Uterus (tissue), 4 donors: Measurements from ENCODE around the gene CASKIN1. TPM values are rescaled to one million over a fixed set of nuclear protein-coding genes. Genes with fewer than 3 reads are reported as not detected.
A peak's percentile ranks its signal among the peaks of the same experiment; 100 is the strongest.

Experiments used
- DNase-seq, 2 donors: peaks; one replicate each; pipeline ENCODE4 v3.0.0-alpha.2; 2019 to 2020
- H3K27ac ChIP-seq, 2 donors: fragments of 200-600 bp; sonication (generic); 1 replicate in 1 of 2; 2 replicates in 1 of 2; pipeline ENCODE4 v1.5.1; 2016 to 2018
- H3K27me3 ChIP-seq, 2 donors: fragments of 200-600 bp; sonication (generic); one replicate each; pipeline ENCODE4 v1.5.1; 2018 to 2019; ENCODE audit warnings: control low read depth in 1 of 2
- H3K36me3 ChIP-seq, 2 donors: fragments of 200-600 bp; sonication (generic); one replicate each; pipeline ENCODE4 v1.5.1; 2019; ENCODE audit warnings: control low read depth in 1 of 2
- H3K4me1 ChIP-seq, 2 donors: fragments of 200-600 bp; sonication (generic); one replicate each; pipeline ENCODE4 v1.5.1; 2018 to 2019; ENCODE audit warnings: control low read depth in 1 of 2
- H3K4me3 ChIP-seq, 2 donors: fragments of 200-600 bp; sonication (generic); 1 replicate in 1 of 2; 2 replicates in 1 of 2; pipeline ENCODE4 v1.5.1; 2018 to 2019; ENCODE audit warnings: mild to moderate bottlenecking in 1 of 2
- H3K9me3 ChIP-seq, 2 donors: fragments of 200-600 bp; sonication (generic); one replicate each; pipeline ENCODE4 v1.5.1; 2019; ENCODE audit warnings: control low read depth in 1 of 2
- POLR2A ChIP-seq, 2 donors: fragments of 450-650 bp; IDR thresholded peaks; one replicate each; pipeline ENCODE4 v1.6.1; 2016; ENCODE audit warnings: antibody characterized with exemption in 2 of 2, mild to moderate bottlenecking in 1 of 2, moderate library complexity in 1 of 2
- intact Hi-C: fragments of 100-400 bp; cut with DNase I; formaldehyde crosslinking; loops from one replicate; pipeline ENCODE4 v1.15.1; 2023; ENCODE audit warnings: low total_unique reads
- total RNA-seq, 4 donors: library from RNA; depleted of rRNA in 3 of 4; stranded (reverse); fragments of >200 nt in 3 of 4; gene quantifications; one replicate each; pipeline versions ENCODE4 v1.1.0 to v1.2.4, GENCODE V29; 2014 to 2023
- TF ChIP-seq, protein P1 (sequence below), 4 experiments: fragments of 200-600 bp in 2 of 4; fragments of 450-650 bp in 2 of 4; sonication (generic) in 2 of 4; IDR thresholded peaks; one replicate each; pipeline ENCODE4 v1.5.1; 2016 to 2019; ENCODE audit warnings: antibody characterized with exemption in 4 of 4, mild to moderate bottlenecking in 2 of 4, moderate library complexity in 1 of 4
- donor health status: DM: yes; HTN: yes; CAD: no.

CASKIN1 gene
- total RNA-seq, 4 donors from 2014 or later: 0.40 to 2.7 TPM; not detected in 2

DNA sequence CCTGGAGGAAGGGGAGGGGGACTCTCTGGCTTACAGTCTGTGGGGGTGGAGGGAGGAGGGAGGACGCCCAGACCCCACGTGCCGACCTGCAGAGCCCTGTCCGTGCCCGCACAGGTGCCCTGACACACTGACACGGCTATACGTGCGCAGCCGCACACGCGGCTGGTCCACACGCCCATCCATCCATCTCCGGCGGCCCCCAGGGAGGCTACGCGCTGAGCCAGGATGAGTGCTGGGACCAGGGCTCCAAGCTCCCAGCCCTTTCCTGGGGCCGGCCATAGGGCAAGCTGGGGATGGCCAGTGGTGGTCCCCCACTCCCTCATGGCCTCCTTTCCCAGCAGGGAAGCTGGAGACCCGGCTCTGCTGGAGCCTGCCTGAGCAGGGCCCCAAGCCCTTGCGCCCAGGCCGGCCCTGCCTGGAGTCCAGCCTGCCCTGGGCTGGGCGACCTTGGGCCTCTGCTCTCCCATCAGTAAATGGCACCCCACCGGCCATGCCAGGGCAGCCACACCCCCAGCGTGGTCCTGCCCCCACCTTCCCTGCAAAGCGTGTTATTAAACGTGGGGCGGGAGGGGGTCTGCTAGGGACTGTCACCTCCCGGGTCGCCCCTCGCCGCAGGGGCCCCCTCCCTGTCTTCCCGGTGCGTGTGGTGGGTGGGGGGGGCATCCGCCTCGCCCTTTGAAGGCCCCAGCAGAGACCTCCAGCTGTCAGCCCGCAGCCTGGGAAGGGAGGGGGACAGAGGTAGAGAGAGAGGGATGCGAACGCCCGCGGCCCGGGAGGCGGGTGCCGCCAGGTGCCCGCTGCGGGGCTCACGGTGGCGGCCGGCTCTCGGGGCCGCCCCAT lies 863 bp downstream of the CASKIN1 start:
- DNase-seq: no peak
- intact Hi-C loops: no loop called here
- H3K27me3 ChIP-seq: peaks cover 6 to 13% of the 10 kb centered on the region in 2 donors
- H3K27ac ChIP-seq: no peak overlapping the region
- no peaks in the 10 kb centered on the region for H3K9me3 ChIP-seq
- H3K4me3 ChIP-seq: peak overlapping the region in 1 of 2 donors; percentile 15
- no peaks in the 10 kb centered on the region for H3K36me3 ChIP-seq
- peaks cover 0 to 11% of the 10 kb centered on the region in 2 donors for H3K4me1 ChIP-seq
- TF ChIP-seq, protein P1, sequence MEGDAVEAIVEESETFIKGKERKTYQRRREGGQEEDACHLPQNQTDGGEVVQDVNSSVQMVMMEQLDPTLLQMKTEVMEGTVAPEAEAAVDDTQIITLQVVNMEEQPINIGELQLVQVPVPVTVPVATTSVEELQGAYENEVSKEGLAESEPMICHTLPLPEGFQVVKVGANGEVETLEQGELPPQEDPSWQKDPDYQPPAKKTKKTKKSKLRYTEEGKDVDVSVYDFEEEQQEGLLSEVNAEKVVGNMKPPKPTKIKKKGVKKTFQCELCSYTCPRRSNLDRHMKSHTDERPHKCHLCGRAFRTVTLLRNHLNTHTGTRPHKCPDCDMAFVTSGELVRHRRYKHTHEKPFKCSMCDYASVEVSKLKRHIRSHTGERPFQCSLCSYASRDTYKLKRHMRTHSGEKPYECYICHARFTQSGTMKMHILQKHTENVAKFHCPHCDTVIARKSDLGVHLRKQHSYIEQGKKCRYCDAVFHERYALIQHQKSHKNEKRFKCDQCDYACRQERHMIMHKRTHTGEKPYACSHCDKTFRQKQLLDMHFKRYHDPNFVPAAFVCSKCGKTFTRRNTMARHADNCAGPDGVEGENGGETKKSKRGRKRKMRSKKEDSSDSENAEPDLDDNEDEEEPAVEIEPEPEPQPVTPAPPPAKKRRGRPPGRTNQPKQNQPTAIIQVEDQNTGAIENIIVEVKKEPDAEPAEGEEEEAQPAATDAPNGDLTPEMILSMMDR (IDR thresholded peaks at IDR 0.05): no peak
- no peak for TF ChIP-seq POLR2A (IDR thresholded peaks at IDR 0.05)

DNA sequence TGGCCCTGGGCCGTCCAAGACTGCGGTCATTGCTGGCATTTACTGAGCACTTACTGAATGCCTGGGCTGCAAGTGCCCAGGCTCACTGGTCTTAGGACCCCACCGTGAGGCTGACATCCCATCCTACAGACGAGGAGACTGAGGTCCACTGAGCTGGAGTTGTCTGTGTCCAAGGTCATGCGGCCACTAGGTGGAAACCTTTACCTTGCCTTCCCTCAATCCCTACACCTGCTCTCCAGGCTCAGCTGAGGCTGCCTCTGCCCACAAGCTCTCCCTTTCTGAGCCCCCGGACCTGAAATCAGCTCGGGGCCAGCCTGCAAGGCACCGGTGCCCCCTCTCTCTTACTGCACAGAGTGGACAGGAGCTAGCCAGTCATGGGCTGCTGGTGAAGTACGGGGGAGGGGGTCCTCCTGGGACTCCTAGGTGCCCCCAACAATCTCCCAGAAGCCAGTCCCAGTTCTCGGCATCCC lies 1.5 kb downstream of the CASKIN1 start:
- peaks cover 0 to 11% of the 10 kb centered on the region in 2 donors for H3K4me1 ChIP-seq
- no peak for TF ChIP-seq POLR2A (IDR thresholded peaks at IDR 0.05)
- TF ChIP-seq, protein P1 (IDR thresholded peaks at IDR 0.05): peak in 3 of 4 experiments; percentile 39 to 61 (median 40)
- no peak overlapping the region for H3K4me3 ChIP-seq
- peaks cover 6 to 13% of the 10 kb centered on the region in 2 donors for H3K27me3 ChIP-seq
- H3K9me3 ChIP-seq: no peaks in the 10 kb centered on the region
- DNase-seq: no peak
- intact Hi-C loops: no loop called here
- H3K36me3 ChIP-seq: no peaks in the 10 kb centered on the region
- H3K27ac ChIP-seq: no peak overlapping the region

GRCh38 chr16:2194166-2194834 lies 2.1 kb downstream of the CASKIN1 start:
- peak; percentile 50 to 74 for DNase-seq
- H3K27me3 ChIP-seq: peaks cover 6 to 13% of the 10 kb centered on the region in 2 donors
- TF ChIP-seq POLR2A (IDR thresholded peaks at IDR 0.05): no peak
- TF ChIP-seq, protein P1 (IDR thresholded peaks at IDR 0.05): no peak

GRCh38 chr16:2191446-2191706 lies 5.0 kb downstream of the CASKIN1 start:
- H3K4me1 ChIP-seq: peaks cover 0 to 11% of the 10 kb centered on the region in 2 donors
- H3K36me3 ChIP-seq: no peaks in the 10 kb centered on the region
- intact Hi-C loops: no loop called here
- no peak for DNase-seq
- H3K4me3 ChIP-seq: no peak overlapping the region
- H3K9me3 ChIP-seq: no peaks in the 10 kb centered on the region
- no peak overlapping the region for H3K27ac ChIP-seq
- TF ChIP-seq POLR2A (IDR thresholded peaks at IDR 0.05): no peak
- TF ChIP-seq, protein P1 (IDR thresholded peaks at IDR 0.05): no peak
- H3K27me3 ChIP-seq: peaks cover 0 to 13% of the 10 kb centered on the region in 2 donors

More at GRCh38 chr16:2194166-2194834, 2.1 kb downstream of the CASKIN1 start:
- Histone ChIP-seq H3K4me3 (no peak overlapping the region), H3K4me1 (peaks cover 0 to 11% of the 10 kb centered on the region in 2 donors), H3K9me3 (no peaks in the 10 kb centered on the region), H3K36me3 (no peaks in the 10 kb centered on the region), H3K27ac (no peak overlapping the region)
- intact Hi-C loops: no loop called here
